Measurements from ENCODE around the gene SLC35G4.
"Not testable (repeated sequence)": the region's sequence is repeated elsewhere in the genome, so short reads cannot be mapped to it uniquely, and the experiment has no call there.

The SLC35G4 gene

GRCh38 chr18:11614042-11614441 is 4.6 kb downstream of the SLC35G4 start:
- not testable (repeated sequence) for DNase-seq

- DNase-seq = not testable (repeated sequence)
These were observed 5.6 kb downstream of the SLC35G4 start for GRCh38 chr18:11614981-11615380.

GRCh38 chr18:11647310-11647709 is 37.9 kb downstream of the SLC35G4 start:
- not testable (repeated sequence) for DNase-seq

GRCh38 chr18:11647804-11648203 is 38.4 kb downstream of the SLC35G4 start:
- DNase-seq = not testable (repeated sequence)

- no peak for DNase-seq
These were observed 40.4 kb downstream of the SLC35G4 start for GRCh38 chr18:11649839-11650238.

GRCh38 chr18:11651899-11652298 is 42.5 kb downstream of the SLC35G4 start:
- no peak for DNase-seq

GRCh38 chr18:11653521-11653920 is 44.1 kb downstream of the SLC35G4 start:
- DNase-seq = no peak

- DNase-seq = peak; percentile 23
These were observed 45.6 kb downstream of the SLC35G4 start for GRCh38 chr18:11654736-11655605.

GRCh38 chr18:11655606-11655932 is 46.2 kb downstream of the SLC35G4 start:
- DNase-seq = no peak

- no peak for DNase-seq
These were observed 47.8 kb downstream of the SLC35G4 start for GRCh38 chr18:11657152-11657551.

- no peak for DNase-seq
These were observed 48.2 kb downstream of the SLC35G4 start for GRCh38 chr18:11657554-11657953.

GRCh38 chr18:11658019-11658418 is 48.6 kb downstream of the SLC35G4 start:
- no peak for DNase-seq

GRCh38 chr18:11658989-11659388 is 49.6 kb downstream of the SLC35G4 start:
- DNase-seq = no peak
